GM19023 (cell line): ENCODE results near the gene RASA3.

Source experiments
- ATAC-seq: cut with Tn5 transposase; IDR thresholded peaks from one replicate; pipeline ENCODE4 v1.9.1; 2021; ENCODE audit warnings: mild to moderate bottlenecking, moderate library complexity; ENCODE audit not compliant: unreplicated experiment

The RASA3 gene

DNA sequence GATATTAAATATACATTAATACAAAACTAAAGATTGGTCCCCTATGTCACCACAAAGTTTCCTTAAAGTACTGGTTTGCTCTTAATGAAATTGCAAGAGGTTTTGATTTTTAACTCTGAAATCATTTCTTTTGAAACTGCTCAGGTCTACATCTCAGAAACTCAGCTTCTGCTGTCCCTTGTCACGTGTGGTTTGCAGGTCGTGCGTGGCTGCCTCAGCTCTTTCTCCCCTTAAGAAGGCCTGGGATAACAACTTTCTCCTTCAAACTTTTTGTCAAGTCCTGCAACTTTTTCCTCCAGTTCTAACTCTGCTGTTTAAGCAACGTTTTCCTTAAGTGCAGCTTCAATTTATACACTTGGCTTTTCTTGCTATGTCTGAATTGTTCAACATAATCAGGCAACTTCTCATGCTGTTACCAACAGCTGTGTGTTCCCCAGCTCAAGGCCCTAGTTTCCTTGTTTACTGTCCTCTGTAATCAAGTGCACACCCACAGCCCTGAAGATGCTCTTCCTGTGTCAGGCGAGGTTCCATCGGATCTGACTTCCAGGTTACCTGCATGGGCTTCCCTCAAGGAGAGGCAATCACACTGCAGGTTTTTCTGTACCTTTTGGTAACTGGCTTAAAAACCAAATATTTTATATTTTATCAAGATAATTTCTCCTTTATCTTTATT, 172.0 kb downstream of the RASA3 start:
- ATAC-seq: no peak

DNA sequence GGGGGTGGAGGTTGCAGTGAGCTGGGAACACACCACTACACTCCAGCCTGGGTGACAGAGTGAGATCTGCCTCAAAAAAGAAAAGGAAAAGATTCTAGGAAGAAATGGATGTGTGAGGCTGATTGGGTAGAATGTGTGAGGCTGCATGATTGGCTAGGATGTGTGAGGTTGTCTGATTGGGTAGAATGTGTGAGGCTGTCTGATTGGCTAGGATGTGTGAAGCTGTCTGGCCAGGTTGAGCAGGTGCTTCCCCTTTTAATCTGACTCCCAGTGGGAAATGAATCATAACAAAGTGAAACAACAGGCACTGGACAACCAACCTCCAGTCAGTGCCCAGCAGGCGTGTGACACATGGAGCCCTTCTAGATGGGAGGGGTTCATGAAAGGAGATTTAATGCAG, 173.2 kb downstream of the RASA3 start:
- ATAC-seq: no peak

DNA sequence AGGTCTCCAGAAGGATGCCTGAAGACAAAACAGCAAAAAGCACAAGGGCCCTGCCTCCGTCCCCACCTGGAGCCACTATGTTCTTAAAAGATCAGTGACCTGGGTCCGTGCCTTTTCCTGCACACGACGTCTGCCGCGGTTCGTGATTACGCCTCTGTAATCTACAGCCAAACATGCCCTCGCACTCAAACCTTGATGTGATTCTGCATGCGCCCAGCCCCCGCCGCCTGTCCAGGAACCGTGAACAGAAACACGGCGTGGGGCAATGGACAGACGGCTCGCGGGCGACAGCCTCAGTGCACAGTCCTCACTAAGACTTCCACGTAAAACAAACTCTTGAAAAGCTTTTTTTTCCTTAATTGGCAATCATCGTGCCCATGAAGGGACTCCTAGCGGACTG, 174.1 kb downstream of the RASA3 start:
- ATAC-seq: no peak

DNA sequence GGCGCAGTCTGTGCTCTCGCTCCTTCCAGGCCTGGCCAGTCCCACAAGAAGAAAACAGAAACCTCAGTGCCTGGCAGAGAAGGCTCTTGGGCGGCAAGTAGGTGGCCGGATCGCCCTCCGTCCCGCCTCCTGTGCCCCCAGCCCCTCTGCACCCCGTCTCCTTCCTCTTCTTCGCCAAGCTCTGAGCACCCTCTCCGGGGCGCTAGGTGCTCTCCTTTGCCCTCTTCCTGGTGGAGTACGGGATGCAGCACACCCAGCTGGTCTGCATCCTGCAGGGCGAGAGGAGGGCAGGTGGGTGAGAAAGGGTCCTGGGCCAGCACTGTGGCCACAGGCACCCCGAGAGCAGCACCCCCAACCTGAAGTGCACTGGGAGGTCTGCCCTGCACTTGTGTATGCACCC, 175.9 kb downstream of the RASA3 start:
- no peak for ATAC-seq

DNA sequence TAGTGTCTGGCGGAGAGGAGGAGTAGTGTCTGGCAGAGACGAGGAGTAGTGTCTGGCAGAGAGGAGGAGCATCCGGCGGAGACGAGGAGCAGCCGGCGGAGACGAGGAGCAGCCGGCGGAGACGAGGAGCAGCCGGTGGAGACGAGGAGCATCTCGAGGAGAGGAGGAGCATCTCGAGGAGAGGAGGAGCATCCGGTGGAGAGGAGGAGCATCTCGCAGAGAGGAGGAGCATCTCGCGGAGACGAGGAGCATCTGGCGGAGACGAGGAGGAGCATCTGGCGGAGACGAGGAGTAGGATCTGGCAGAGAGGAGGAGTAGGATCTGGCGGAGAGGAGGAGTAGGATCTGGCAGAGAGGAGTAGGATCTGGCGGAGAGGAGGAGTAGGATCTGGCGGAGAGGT, 176.7 kb downstream of the RASA3 start:
- ATAC-seq: no peak

DNA sequence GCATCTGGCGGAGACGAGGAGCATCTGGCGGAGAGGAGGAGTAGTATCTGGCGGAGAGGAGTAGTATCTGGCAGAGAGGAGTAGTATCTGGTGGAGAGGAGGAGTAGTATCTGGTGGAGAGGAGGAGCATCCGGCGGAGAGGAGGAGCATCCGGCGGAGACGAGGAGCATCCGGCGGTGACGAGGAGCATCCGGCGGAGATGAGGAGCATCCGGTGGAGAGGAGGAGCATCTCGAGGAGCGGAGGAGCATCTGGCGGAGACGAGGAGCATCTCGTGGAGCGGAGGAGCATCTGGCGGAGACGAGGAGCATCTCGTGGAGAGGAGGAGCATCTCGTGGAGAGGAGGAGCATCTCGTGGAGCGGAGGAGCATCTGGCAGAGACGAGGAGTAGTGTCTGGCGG, 177.2 kb downstream of the RASA3 start:
- ATAC-seq: no peak

DNA sequence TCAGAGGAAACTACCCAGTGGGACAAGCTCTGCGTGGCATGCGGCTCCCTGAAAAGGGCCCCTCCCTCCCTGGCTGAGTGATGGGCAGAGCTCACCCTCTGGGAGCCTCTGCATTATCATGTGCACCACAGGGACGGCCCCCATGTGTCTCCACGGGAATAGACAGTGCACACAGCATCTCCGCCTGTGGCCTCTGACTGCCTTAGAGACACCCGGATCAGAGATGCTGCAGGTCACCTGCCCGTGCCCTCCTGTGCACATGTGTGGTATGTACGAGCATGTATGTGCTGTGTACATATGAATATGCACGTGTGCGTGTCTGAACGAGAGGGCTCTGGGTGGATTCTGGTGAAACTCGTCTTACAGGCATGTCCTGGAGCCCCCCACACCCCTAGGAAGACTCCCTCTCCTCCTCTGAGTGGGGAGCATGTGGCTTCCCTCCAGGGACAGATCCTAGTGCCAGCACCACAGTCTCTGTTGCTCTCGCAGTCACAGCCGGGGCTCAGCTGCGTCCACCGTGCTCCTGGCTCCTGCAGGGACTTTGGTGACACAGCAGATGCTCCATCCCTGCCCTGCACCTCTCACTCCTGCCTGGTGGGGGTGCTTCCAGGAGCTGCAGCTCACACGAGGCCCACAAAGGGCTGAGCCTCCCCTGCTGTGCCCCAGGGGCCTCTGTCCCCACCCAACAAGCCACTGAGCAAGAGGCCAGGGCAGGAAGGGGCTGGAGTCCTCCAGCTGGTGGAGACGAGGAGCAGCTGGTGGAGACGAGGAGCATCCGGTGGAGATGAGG, 178.2 kb downstream of the RASA3 start:
- ATAC-seq: no peak

DNA sequence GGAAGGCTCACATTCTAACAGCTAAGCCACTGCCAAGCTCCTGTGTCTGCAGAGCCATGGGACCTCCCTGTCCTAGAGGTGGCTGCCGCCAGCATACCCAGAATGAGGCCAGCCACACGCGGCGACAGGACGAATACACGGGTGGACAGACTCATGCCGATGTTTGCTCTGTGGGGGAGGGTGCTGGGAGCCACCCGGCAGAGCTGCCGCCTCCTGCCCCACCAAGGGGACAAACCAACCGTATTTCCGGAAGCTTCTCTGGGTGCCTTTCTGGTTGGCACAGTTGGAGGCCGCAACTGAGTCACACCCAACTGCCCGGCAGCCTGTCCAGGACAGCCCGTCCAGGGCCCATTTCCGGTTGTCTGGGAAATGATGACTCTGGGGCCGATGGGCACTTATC, 178.9 kb downstream of the RASA3 start:
- ATAC-seq: no peak

DNA sequence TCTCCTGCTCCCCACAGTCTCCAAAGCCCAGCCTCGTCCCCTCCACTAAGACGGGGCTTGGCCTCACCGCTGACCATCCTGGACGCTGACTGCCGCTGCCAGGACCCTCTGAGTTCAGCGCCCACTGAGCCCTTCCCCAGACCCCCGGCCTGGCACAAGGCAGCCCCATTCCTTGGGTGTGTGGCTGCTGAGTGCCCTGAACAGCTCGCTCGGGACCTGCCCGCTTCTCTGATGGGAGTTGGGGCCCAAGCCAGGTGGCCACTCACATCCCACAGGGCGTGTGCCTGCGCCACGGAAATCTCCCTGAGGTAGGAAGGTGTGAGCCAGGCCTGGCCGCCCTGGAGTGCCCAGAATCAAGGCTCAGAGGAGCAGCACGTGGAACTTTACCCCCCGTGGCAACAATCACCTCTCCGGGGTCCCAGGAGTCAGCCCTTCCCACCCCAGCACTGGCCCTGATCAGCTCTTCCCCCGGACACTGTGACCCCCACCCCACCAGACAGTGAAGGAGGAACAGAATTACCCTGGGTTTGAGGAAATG, 179.4 kb downstream of the RASA3 start:
- ATAC-seq: no peak

DNA sequence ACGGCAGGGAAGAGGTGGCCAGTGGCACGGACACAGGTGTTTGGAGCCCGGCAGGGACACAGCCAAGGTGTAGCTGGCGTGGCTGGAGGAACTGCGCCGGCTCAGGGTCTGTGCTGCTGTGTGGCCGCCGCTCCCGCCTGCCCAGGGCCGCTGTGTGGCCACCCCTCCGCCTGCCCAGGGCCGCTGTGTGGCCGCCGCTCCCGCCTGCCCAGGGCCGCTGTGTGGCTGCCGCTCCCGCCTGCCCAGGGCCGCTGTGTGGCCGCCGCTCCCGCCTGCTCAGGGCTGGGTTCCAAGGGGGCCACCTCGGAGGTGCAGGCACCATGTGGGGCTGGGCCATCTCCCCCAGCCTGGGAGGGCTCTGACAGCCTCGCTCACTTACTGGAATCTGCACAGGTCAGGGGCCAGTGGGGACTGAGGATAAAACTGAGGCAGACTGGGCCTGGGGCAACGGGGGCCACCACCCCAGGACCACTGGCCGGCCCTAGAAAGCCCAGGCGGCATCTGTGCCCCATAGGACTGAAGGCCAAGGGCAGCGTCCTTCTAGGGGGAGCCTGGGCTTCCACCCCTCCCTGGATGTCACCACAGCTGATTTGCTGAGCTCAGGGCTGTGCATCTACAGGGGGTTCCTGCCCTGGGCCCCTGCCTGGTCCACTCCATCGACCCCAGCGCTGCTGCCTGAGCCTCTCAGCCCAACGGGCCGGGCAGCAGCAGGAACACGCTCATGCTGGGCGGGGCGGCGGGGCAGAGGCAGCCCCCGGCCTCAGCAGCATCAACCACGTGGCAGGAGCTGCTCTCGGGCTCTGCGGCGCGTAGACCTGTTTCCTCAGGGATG, 180.1 kb downstream of the RASA3 start:
- ATAC-seq: no peak

DNA sequence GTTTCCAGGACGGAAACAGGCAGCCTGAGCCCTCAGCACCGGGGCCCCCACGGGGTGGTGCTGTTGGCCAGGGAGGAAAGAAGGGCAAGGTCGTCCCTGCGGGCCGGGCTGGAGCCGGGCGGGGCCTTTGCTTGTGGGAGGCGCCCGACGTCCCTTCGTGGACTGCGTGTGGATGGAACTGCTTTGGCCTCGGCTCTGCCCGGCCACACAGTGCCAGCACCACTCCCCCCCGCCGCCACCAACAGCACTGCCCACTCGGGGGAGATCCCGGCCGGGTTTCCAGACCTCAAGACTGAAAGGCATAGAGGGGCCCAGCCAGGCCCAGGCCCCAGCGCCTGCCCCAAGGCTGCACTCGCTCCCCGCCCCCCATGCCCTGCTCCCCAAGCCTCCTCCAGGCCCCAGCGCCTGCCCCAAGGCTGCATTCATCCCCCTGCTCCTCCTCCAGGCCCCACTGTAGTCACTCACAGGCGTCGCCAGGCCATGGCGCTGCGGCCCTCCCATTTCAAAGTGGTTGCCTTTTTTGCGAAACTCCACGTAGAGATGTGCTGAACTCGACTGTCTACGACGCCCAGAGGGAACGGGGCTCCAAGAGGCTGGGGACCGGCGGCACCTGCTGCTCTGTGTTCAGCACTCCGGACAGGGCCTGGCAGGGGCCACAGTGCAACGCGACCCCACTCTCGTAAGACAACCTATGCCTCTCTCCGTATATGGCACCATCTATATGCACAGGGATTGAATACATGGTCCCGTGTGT, 181.0 kb downstream of the RASA3 start:
- ATAC-seq: peak; percentile 70

DNA sequence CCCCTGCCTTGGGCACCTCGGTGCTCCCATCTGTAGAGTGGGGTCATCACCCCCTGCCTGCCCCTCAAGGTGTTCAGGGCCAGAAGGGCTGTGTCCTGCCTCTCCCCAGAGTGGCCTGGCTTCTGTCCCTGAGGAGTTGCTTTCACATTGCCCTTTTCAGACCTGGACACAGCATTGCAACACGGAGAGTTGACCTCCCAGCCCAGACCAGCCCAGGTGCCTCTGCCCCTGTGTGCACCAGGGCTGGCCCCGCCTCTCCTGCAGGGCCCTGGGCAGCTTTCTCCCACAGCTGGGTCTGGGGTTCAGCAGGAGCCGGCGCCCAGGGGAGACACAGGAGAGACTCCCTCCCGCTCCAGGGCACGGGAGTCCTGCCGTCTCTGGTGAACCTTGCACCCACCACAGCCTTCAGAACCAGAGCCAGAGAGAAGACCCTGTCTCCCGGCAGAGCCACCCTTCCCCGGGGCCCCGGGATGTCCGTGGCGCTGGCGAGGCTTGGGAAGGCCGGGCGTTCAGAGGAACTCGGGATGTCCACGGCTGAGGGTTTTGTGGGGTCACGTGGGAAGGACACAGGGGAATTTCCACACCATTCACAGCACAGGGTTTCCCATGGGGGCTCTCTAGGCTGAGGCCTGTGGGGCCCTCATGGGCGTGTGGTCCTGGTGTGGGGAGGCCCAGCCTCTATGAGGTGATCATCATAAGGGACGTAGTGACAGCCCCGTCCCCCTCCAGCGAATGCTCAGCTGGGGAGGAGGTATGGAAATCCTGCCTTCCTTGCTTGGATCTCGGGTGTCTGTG, 181.8 kb downstream of the RASA3 start:
- peak; percentile 15 for ATAC-seq

DNA sequence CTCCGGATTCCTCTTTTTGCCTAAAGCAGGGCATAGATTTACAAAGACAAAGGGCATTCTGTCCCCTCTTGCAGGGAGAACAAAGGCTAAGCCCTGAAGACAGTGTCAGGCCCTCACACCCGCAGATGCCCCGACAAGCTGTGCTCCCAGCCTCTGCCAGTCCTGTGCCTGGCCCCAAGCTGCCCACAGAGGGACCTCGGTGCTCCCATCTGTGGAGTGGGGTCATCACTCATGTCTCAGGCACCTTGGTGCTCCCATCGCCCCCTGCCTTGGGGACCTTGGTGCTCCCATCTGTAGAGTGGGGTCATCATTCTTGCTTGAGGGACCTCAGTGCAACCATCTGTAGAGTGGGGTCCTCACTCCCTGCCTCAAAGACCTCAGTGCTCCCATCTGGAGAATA, 182.9 kb downstream of the RASA3 start:
- no peak for ATAC-seq

DNA sequence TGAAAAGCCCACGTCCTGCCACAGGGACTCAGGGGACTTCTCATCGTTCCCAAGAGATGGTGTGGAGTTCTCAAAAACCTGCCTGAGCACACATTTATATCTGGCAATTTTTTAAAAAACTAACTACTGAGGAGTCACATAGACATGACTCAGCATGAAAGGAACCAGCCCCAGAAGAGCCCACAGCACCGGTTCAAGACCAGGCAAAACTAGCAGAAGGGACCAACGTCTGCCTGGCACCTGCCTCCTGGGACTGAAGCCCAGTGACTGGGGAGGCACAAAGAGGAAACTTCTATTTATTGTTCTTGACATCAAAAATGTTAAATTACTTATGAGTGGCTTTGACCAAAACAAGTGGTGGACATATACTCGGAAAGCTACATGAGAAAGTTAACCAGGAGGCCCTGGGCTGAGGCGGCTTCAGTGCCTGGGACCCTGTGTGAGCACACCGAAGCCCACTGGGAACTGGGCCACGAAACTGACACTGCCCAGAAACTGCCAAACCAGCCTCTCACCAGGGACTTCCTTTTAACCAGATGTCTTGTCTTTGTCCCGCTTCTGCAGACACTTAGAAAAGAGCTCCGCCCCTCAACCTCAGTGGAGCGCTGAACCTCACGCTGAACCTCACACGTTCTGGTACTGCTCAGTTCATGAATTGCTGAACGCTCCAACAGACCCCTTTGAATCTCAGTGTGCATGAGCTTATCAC, 184.2 kb downstream of the RASA3 start:
- no peak for ATAC-seq

DNA sequence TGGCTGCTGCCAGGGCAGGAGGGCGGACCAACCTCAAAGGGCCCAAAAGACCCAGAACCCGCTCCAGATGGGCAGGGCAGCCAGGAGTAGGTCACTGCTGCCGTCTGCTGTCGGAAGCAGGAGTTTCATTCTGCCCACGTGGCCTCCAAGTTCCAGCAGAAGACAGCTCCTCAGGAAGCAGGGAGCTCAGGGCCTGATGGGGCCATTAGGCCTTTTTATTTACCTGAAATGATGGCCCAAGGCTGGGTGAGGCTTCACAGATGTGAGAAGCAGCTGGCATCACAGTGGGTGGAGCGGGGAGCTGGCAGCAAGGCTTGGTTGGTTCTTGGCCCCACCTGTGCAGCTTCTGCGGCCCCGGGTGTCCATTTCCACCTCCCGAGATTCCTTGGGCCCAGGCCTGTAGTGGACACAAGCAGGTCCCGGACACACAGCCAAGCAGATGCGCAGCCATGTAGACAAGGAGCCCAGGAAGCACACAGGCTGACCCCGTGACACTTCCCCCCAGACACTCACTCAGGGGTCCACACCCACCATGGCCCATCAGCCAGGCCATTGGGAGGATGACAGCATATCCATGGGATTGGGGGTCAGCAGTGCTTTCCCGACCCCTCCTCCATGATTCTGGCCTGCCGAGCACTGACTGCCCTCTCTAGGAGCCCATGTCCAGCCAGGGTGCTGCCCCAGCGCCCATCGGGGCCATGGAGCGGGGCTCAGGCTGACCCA, 185.0 kb downstream of the RASA3 start:
- ATAC-seq: no peak

DNA sequence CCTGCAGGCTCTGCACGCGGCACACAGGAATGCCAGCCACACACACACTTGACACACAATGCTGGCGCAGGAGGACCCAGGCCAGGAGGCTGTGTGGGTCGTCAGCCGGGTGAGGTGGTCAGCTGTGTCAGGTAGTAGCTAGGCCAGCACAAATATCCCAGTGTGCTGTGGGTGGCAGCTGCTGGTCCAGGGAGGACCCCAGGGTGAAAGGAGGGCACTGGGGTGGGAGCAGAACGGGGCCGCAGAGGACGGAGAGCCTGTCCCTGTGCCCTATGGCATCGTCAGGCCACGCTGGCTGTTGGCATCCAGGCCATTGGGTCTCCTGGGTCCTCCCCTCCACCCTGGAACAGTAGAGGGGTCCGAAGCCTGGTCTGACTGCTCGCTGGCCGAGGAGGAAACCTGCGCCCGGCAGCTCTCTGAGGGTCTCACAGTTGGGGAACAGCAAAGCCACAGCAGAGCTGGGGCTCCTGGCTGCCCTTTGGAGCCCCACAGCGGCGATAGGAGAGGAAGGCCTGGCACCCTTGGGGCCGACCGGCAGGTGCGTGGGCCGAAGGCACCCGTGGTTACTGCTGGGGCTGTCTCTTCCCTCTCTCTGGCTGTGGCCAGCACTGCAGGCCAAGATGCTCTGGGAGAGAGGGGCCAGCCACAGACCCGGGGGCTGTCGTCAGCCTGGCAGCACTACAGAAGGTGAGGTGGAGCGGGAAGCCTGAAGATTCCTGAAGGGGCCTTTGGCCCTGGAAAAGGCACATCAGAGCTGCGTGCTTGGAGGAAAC, 185.8 kb downstream of the RASA3 start:
- ATAC-seq: no peak

DNA sequence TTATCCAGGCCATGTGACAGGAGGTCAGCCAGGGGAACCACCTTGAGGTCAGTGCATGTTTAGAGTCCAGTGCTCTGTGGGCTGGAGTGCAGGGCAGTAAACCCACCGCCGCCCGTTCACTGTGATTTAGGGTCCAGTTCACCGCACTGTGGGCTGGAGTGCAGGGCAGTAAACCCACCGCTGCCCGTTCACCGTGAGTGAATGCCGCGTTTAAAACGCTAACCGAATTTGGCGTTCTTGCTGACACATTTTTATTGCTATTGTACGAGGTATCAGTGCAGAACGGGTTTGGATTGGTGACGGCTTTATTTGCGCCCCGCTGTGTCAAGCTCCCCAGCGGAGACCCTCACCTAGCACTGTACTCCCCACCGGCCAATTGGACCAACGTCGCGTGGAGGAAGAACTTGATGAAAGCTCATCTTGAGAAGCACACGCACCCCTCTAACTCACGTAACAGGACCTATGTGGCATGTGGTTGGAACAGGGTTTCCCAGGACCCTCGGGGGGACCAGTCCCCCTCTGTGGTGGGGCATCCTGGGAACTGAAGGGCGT, 186.5 kb downstream of the RASA3 start:
- no peak for ATAC-seq
